Dermis microvascular lymphatic vessel endothelial cell (primary cell): ENCODE measurements around the gene MED8. TPM values are rescaled to one million over a fixed set of nuclear protein-coding genes. Genes with fewer than 3 reads are reported as not detected.

Experiments used
- DNase-seq, 2 donors: peaks; one replicate each; pipeline versions ENCODE4 v3.0.0 to v3.0.0-alpha.2; 2010; ENCODE audit warnings: low read depth in 2 of 2
- total RNA-seq: library from RNA; depleted of rRNA; stranded (reverse); fragments of >200 nt; gene quantifications from 2 replicates; pipeline ENCODE4 v1.2.1, GENCODE V29; 2014

The MED8 gene
- total RNA-seq, 1 donor from 2014 or later: 36.7 TPM

DNA sequence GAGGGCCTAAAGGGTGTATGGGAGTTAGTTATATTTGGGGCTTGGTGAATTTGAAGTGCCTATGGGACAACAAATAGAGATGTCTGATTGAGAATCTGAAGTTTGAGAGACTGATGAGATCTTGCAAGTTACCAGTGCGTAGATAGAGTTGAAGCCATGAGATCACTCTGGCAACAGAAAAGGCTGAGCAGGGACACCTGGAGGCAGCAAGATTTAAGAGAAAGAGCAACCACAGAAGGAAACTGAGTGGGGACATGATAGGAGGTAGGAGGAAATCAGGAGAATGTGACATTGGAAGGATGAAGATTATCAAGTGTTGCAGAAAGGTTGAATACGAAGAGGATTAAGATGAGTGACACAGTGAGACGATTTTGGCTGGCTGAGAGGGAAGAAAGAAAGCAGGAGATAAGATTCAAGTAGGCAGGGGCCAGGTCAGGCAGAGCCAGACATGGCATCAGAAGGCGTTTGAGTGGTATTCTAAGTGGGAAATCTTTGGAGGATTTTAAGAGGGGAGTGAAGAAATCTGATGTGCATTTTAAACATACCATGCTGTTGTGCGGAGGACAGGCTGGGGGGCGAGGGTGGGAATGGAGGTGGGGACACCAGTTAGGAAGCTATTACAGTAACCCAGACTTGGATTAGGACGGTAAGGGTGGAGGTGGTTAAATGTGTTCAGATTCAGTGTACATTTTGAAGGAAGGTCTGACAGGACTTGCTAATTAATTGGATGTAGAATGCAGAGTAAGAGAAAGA is 55.0 kb downstream of the MED8 start:
- no peak for DNase-seq

Other genes with a start within 250 kb of the MED8 start
- 68.4 and 82.0 TPM in 2 replicates for gene EBNA1BP2, start 217.5 kb downstream of the MED8 start, total RNA-seq
- 0.25 and 0.26 TPM in 2 replicates for gene CFAP57, start 217.5 kb downstream of the MED8 start, total RNA-seq
- gene TMEM125, start 119.8 kb downstream of the MED8 start, total RNA-seq: not detected in 2 replicates
- gene C1orf210, start 104.2 kb downstream of the MED8 start, total RNA-seq: not detected in 2 replicates
- gene TIE1, start 88.8 kb downstream of the MED8 start, total RNA-seq: 667 and 1,206 TPM in 2 replicates
- 0.13 TPM in 2 replicates for gene MPL, start 52.0 kb downstream of the MED8 start, total RNA-seq
- gene CDC20, start 30.8 kb downstream of the MED8 start, total RNA-seq: 18.6 and 53.7 TPM in 2 replicates
- 51.1 and 64.4 TPM in 2 replicates for gene ELOVL1, start 21.8 kb downstream of the MED8 start, total RNA-seq
- 8.6 and 14.0 TPM in 2 replicates for gene SZT2, start 99 bp upstream of the MED8 start, total RNA-seq
- gene HYI, start 64.1 kb upstream of the MED8 start, total RNA-seq: 73.6 and 104 TPM in 2 replicates
- gene PTPRF, start 141.1 kb upstream of the MED8 start, total RNA-seq: 50.2 and 99.8 TPM in 2 replicates